Vagina (tissue), 2 donors: ENCODE measurements around the gene RNF135.

ENCODE experiments used
- CTCF ChIP-seq, 3 experiments: fragments of 450-650 bp in 2 of 3; fragments of 200-600 bp in 1 of 3; sonication (generic) in 1 of 3; IDR thresholded peaks; one replicate each; pipeline ENCODE4 v1.5.1; 2017 to 2019; ENCODE audit warnings: antibody characterized with exemption in 3 of 3, mild to moderate bottlenecking in 2 of 3, moderate library complexity in 2 of 3
- POLR2AphosphoS5 ChIP-seq, 2 donors: sonication (generic); formaldehyde crosslinking; IDR thresholded peaks; one replicate each; pipeline ENCODE4 v1.9.0; 2017; ENCODE audit warnings: antibody characterized with exemption in 2 of 2, mild to moderate bottlenecking in 2 of 2, low read depth in 1 of 2; ENCODE audit not compliant: insufficient read depth in 1 of 2

- TF ChIP-seq CTCF (IDR thresholded peaks at IDR 0.05) (no peak), POLR2AphosphoS5 (IDR thresholded peaks at IDR 0.05; ENCODE audit: insufficient read depth in 1 of 2, low read depth in 1 of 2) (no peak)
Measured at GRCh38 chr17:30952638-30953393, 18.0 kb upstream of the RNF135 start.
